H1 (cell line): ENCODE measurements around the gene CORO2B. TPM values are rescaled to one million over a fixed set of nuclear protein-coding genes. Genes with fewer than 3 reads are reported as not detected.

Experiments used
- CTCF ChIA-PET: fragments of 300-600 bp; sonication (Branson Sonifier 250); formaldehyde crosslinking; loops from one replicate; lab custom pipeline; 2021; ENCODE audit not compliant: partially characterized antibody; lab: Charles Lee
- POLR2A ChIA-PET: fragments of 300-600 bp; sonication (Branson Sonifier 250); formaldehyde crosslinking; loops from one replicate; lab custom pipeline; 2021; ENCODE audit warnings: inconsistent platforms; ENCODE audit not compliant: partially characterized antibody; lab: Charles Lee
- DNase-seq, 2 experiments: peaks; one replicate each; pipeline versions ENCODE4 v3.0.0 to v3.0.0-alpha.2; 2010 to 2022; ENCODE audit warnings: low spot score in 2 of 2, low read depth in 1 of 2, mixed read lengths in 1 of 2
- FAIRE-seq: peaks from 2 replicates; lab custom pipeline; 2011; peaks lifted over from hg19 to GRCh38; lab: Jason Lieb, UNC
- H2AFZ ChIP-seq: 2 replicates; pipeline ENCODE4 v1.8.1; 2012; ENCODE audit warnings: low read length, inconsistent platforms
- H2AK5ac ChIP-seq: 2 replicates; pipeline ENCODE4 v1.6.1; 2013; ENCODE audit warnings: low read depth, low read length
- H2BK120ac ChIP-seq: replicated peaks from 2 replicates; pipeline ENCODE3; 2013; ENCODE audit warnings: low read depth, low read length, inconsistent platforms
- H2BK12ac ChIP-seq: 2 replicates; pipeline ENCODE4 v1.6.1; 2013; ENCODE audit warnings: low read depth, low read length
- H2BK15ac ChIP-seq: 2 replicates; pipeline ENCODE4 v1.6.1; 2013; ENCODE audit warnings: low read length
- H2BK20ac ChIP-seq: 2 replicates; pipeline ENCODE4 v1.6.1; 2013; ENCODE audit warnings: low read length
- H2BK5ac ChIP-seq: 2 replicates; pipeline ENCODE4 v1.6.1; 2013; ENCODE audit warnings: low read depth, low read length
- H3K14ac ChIP-seq: 2 replicates; pipeline ENCODE4 v1.6.1; 2013; ENCODE audit warnings: inconsistent platforms; ENCODE audit not compliant: insufficient read length
- H3K18ac ChIP-seq: 2 replicates; pipeline ENCODE4 v1.6.1; 2013; ENCODE audit warnings: low read length; ENCODE audit errors: extremely low read depth
- H3K23ac ChIP-seq: 2 replicates; pipeline ENCODE4 v1.6.1; 2013; ENCODE audit warnings: inconsistent platforms; ENCODE audit not compliant: insufficient read length
- H3K23me2 ChIP-seq: 2 replicates; pipeline ENCODE4 v1.6.1; 2013; ENCODE audit warnings: low read depth, low read length
- H3K27ac ChIP-seq: 2 replicates; pipeline ENCODE4 v1.6.1; 2011; ENCODE audit warnings: low read depth, low read length, inconsistent platforms
- H3K27me3 ChIP-seq, 4 experiments: replicated peaks in 1 of 4; 1 replicate in 1 of 4; 2 replicates in 3 of 4; pipeline versions ENCODE4 v1.6.1 to v1.8.1; 2011 to 2013; ENCODE audit warnings: low read length in 3 of 4, mild to moderate bottlenecking in 3 of 4, inconsistent platforms in 2 of 4, mixed read lengths in 2 of 4, moderate library complexity in 1 of 4; ENCODE audit not compliant: control insufficient read depth in 3 of 4, insufficient read depth in 3 of 4; ENCODE audit errors: extremely low read depth in 1 of 4
- H3K36me3 ChIP-seq, 4 experiments: 2 replicates each; pipeline versions ENCODE4 v1.6.1 to v1.8.1; 2011 to 2013; ENCODE audit warnings: mild to moderate bottlenecking in 4 of 4, low read length in 3 of 4, moderate library complexity in 2 of 4, control low read depth in 1 of 4, inconsistent platforms in 1 of 4; ENCODE audit not compliant: insufficient read depth in 4 of 4, control insufficient read depth in 2 of 4
- H3K4ac ChIP-seq: replicated peaks from 2 replicates; pipeline ENCODE3; 2013; ENCODE audit warnings: low read length, low read depth, mixed read lengths, inconsistent platforms; ENCODE audit not compliant: insufficient read length
- H3K4me1 ChIP-seq, 4 experiments: replicated peaks in 1 of 4; 1 replicate in 1 of 4; 2 replicates in 3 of 4; pipeline versions ENCODE4 v1.6.1 to v1.8.1; 2011 to 2013; ENCODE audit warnings: low read length in 3 of 4, inconsistent platforms in 2 of 4, mixed read lengths in 1 of 4; ENCODE audit not compliant: insufficient read depth in 4 of 4, control insufficient read depth in 3 of 4
- H3K4me2 ChIP-seq, 2 experiments: 2 replicates each; pipeline versions ENCODE4 v1.6.1 to v1.8.1; 2011 to 2013; ENCODE audit warnings: low read depth in 2 of 2, low read length in 2 of 2, control low read depth in 1 of 2, inconsistent platforms in 1 of 2, mild to moderate bottlenecking in 1 of 2; ENCODE audit not compliant: insufficient read depth in 1 of 2
- H3K4me3 ChIP-seq, 4 experiments: fragments of 200-600, 300-600 bp in 1 of 4; sonication (generic), shearing (Covaris generic), sonication (Bioruptor Twin) in 1 of 4; 2 replicates each; pipeline versions ENCODE4 v1.5.1 to v1.8.1; 2011 to 2016; ENCODE audit warnings: low read length in 4 of 4, low read depth in 3 of 4, control low read depth in 2 of 4, inconsistent platforms in 2 of 4, mild to moderate bottlenecking in 2 of 4, mixed read lengths in 1 of 4, moderate library complexity in 1 of 4; ENCODE audit not compliant: insufficient read depth in 2 of 4; ENCODE audit errors: extremely low read depth in 1 of 4
- H3K56ac ChIP-seq: replicated peaks from 2 replicates; pipeline ENCODE3; 2013; ENCODE audit warnings: low read depth, mild to moderate bottlenecking, mixed read lengths, low read length, inconsistent platforms; ENCODE audit not compliant: insufficient read length
- H3K79me1 ChIP-seq: 2 replicates; pipeline ENCODE4 v1.6.1; 2013; ENCODE audit warnings: low read depth, low read length, control low read depth
- H3K79me2 ChIP-seq, 2 experiments: 2 replicates each; pipeline versions ENCODE4 v1.6.1 to v1.8.1; 2012 to 2013; ENCODE audit warnings: low read length in 2 of 2, mild to moderate bottlenecking in 2 of 2, inconsistent platforms in 1 of 2; ENCODE audit not compliant: insufficient read depth in 2 of 2, control insufficient read depth in 1 of 2
- H3K9ac ChIP-seq, 4 experiments: replicated peaks in 1 of 4; 1 replicate in 1 of 4; 2 replicates in 3 of 4; pipeline versions ENCODE4 v1.6.1 to v1.8.1; 2011 to 2013; ENCODE audit warnings: low read depth in 3 of 4, low read length in 3 of 4, control low read depth in 2 of 4, mild to moderate bottlenecking in 2 of 4, moderate library complexity in 2 of 4, inconsistent platforms in 1 of 4; ENCODE audit errors: extremely low read depth in 1 of 4
- H3K9me3 ChIP-seq, 2 experiments: 2 replicates each; pipeline versions ENCODE4 v1.6.1 to v1.8.1; 2012 to 2013; ENCODE audit warnings: mild to moderate bottlenecking in 2 of 2, moderate library complexity in 2 of 2, control low read depth in 1 of 2, inconsistent platforms in 1 of 2, low read depth in 1 of 2, low read length in 1 of 2, mixed read lengths in 1 of 2; ENCODE audit not compliant: insufficient read depth in 2 of 2
- H4K20me1 ChIP-seq, 2 experiments: replicated peaks in 1 of 2; 2 replicates each; pipeline versions ENCODE3 to v1.8.1; 2011 to 2013; ENCODE audit warnings: inconsistent platforms in 2 of 2, low read length in 2 of 2, mild to moderate bottlenecking in 1 of 2; ENCODE audit not compliant: insufficient read depth in 2 of 2, control insufficient read depth in 1 of 2
- H4K5ac ChIP-seq: 2 replicates; pipeline ENCODE4 v1.6.1; 2013; ENCODE audit warnings: low read length, low read depth, mixed read lengths, inconsistent platforms; ENCODE audit not compliant: insufficient read length
- H4K8ac ChIP-seq: 2 replicates; pipeline ENCODE4 v1.8.0; 2013; ENCODE audit warnings: mild to moderate bottlenecking, moderate library complexity, low read length, inconsistent platforms; ENCODE audit not compliant: insufficient read depth; ENCODE audit errors: extremely low read depth
- H4K91ac ChIP-seq: replicated peaks from 2 replicates; pipeline ENCODE3; 2013; ENCODE audit warnings: low read length, mixed read lengths, inconsistent platforms; ENCODE audit not compliant: insufficient read length
- CTCF ChIP-seq, 3 experiments: IDR thresholded peaks; 1 replicate in 2 of 3; 2 replicates in 1 of 3; pipeline versions ENCODE4 v1.5.1 to v1.6.1; 2011; ENCODE audit warnings: low read length in 3 of 3, mild to moderate bottlenecking in 3 of 3, inconsistent platforms in 2 of 3, low read depth in 1 of 3, moderate library complexity in 1 of 3; ENCODE audit not compliant: insufficient read depth in 1 of 3; ENCODE audit errors: control extremely low read depth in 1 of 3
- POLR2AphosphoS5 ChIP-seq: IDR thresholded peaks from 2 replicates; pipeline ENCODE4 v1.6.1; 2011; ENCODE audit warnings: low read depth, low read length
- WGBS, 2 experiments: shearing (Covaris generic) in 1 of 2; methylation state at CpG; one replicate each; pipeline versions ENCODE4 v1.1.6 to v1.1.7; 2013 to 2015; ENCODE audit warnings: low lambda C conversion rate in 2 of 2, mixed read lengths in 2 of 2, inconsistent platforms in 1 of 2, low coverage in 1 of 2, missing lambda C conversion rate in 1 of 2; ENCODE audit not compliant: insufficient replicate concordance in 2 of 2, insufficient coverage in 1 of 2, insufficient read length in 1 of 2; ENCODE audit errors: extremely low coverage in 1 of 2, missing lambda C conversion rate in 1 of 2; 5-methylcytosine and 5-hydroxymethylcytosine counted together
- polyA plus RNA-seq, 7 experiments: library from polyadenylated mRNA; depleted of rRNA in 3 of 7; stranded (reverse) in 5 of 7; unstranded in 2 of 7; fragments of >200 nt in 5 of 7; fragments of 200-250 nt in 2 of 7; gene quantifications; 1 replicate in 5 of 7; 2 replicates in 1 of 7; 4 replicates in 1 of 7; pipeline versions ENCODE4 v1.2.1 to v1.2.3, GENCODE V29; 2011 to 2013; ENCODE audit warnings: missing spikeins in 2 of 7, mixed read lengths in 2 of 7
- total RNA-seq: library from RNA; stranded (reverse); fragmentation: NEBNext Ultra II Directional; extraction: Animal tissue kit (Norgen Biotek cat#: 25700); gene quantifications from 2 replicates; pipeline ENCODE4 v1.2.1, GENCODE V29; 2021

Gene CORO2B
- total and polyA plus RNA-seq, 2 of the 8 experiments (the other 6 are each of a cell fraction or from before 2014, with no cell fraction given): 3.4 to 6.7 TPM

GRCh38 chr15:68654786-68655560 is 76.2 kb downstream of the CORO2B start:
- Histone ChIP-seq H3K79me1 (no peaks in the 10 kb centered on the region), H4K20me1 (no peaks in the 10 kb centered on the region), H4K5ac (no peak overlapping the region), H2BK120ac (no peak overlapping the region), H4K8ac (no peak overlapping the region; the same call in 1 of the 2 replicates), H3K9me3 (no peaks in the 10 kb centered on the region), H2AK5ac (peak overlapping the region; percentile 66; the same call in 1 of the 2 replicates), H3K23me2 (no peaks in the 10 kb centered on the region), H3K18ac (no peak overlapping the region), H3K56ac (no peak overlapping the region), H3K79me2 (no peaks in the 10 kb centered on the region), H2BK12ac (peak overlapping the region; percentile 68; the same call in 1 of the 2 replicates), H3K27me3 (no peaks in the 10 kb centered on the region), H2BK15ac (peak overlapping the region; percentile 93), H3K27ac (no peak overlapping the region; the same call in 1 of the 2 replicates), H3K9ac (no peak overlapping the region), H2AFZ (no peak overlapping the region), H3K14ac (no peak overlapping the region), H3K4me1 (peaks cover 6 to 17% (median 12%) of the 10 kb centered on the region in 4 experiments), H3K4me3 (no peak overlapping the region), H3K4ac (no peak overlapping the region), H2BK20ac (peak overlapping the region; percentile 87; the same call in 1 of the 2 replicates), H2BK5ac (0 out of 2 replicates have a peak overlapping the region, but pooled peaks have one; percentile 35), H4K91ac (no peak overlapping the region), H3K36me3 (no peaks in the 10 kb centered on the region), H3K23ac (no peak overlapping the region), H3K4me2 (no peak overlapping the region)
- 85% methylated on average over 8 of the region's 8 CpGs; no CpG with 5 or more reads in 1 of the 2 experiments for WGBS, 2 experiments
- POLR2A ChIA-PET: no interaction called here
- FAIRE-seq (no peak), DNase-seq (no peak)
- CTCF ChIA-PET: interaction anchor here (1.1 to 35.0 kb wide), 10 partner anchors 7 to 140 kb away, joined by 4 to 721 read pairs (median 17); no protein-coding TSS in a partner anchor
- TF ChIP-seq CTCF (IDR thresholded peaks at IDR 0.05; ENCODE audit: control extremely low read depth in 1 of 3, insufficient read depth in 1 of 3, low read depth in 1 of 3, low read length in 3 of 3): no peak
- no peak for TF ChIP-seq POLR2AphosphoS5
